NCI-H1436 (cell line): ENCODE data around the gene SIL1.
"Not testable (repeated sequence)": the region's sequence is repeated elsewhere in the genome, so short reads cannot be mapped to it uniquely, and the experiment has no call there.

ENCODE experiments used
- DNase-seq: peaks from one replicate; lab custom pipeline; 2025; lab: John Stamatoyannopoulos, UW

The SIL1 gene

DNA sequence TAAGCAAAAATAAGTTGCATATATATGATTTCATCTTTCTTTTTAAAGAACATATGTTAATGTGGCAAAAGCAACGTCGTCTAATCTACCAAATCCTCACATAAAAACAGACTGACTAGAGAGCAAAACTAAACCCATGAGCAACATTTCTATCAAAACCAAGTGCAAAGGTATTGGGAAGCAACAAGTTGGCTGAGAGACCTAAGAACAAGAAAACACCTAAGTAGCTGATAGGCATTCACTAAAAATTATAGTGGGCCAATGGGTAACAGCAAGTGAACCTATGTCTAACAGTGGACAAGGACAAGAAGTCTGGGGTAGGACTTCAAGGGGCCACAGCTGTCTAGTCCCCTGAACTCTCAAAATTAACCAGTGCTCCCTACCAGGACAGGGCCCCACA, 130.1 kb downstream of the SIL1 start:
- DNase-seq: no peak

GRCh38 chr5:139065306-139065705, 132.9 kb downstream of the SIL1 start:
- no peak for DNase-seq

DNA sequence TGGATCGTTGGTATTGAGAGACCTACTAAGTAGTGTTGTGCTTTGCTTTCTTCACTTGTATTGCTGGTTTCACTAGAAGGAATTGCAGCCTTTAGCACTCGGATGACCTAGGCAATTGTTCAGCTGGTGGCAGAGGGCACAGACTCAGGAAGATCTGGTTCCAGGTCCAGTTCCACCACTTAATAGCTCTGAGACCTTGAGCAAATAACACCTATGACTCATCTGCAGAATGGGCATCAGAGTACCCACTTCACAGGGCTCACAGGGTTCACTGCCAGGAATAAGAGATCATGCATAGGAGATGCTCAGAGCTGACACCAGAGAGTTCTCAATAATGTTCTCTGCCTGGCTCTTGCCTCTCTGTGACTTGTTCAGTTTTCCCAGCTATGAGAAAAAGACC, 133.6 kb downstream of the SIL1 start:
- no peak for DNase-seq

DNA sequence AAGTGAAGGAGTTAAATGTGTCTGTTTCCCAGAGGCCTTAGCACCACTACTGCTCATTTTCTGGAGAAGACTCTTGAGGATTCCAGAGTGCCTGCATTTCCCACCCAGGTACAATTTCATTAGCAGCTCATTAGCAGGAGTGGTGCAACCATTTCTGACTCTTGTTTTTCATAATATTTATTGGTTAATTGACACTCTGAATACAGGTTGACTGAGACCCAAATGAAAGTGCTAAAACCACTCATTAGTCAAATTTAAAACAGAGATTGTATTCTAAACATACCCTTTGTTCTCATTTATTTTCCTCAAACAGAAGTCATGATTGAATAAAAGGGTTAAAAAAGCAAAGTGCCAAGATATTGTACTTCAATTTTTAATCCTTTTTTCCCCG, 134.5 kb downstream of the SIL1 start:
- DNase-seq: peak; percentile 22

GRCh38 chr5:139062910-139063663, 135.1 kb downstream of the SIL1 start:
- DNase-seq: no peak

DNA sequence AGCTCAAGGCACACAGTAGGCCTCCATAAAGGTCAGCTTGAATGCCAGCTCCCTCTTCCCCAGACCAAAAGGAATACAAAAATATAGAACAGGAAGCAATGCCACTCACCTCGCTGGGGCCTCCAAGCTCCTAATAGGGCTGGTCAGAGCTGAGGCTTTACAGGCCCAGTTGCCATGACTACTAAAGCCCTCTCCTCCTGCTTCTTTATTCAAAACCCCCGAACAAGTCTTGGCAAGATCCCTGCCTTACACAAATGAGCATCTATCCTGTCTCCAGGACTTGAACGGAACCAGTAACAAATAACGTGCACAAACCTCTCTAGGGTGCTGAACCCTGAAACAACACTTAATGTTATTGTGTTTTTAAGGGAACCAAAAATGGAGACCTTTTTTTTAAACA, 136.3 kb downstream of the SIL1 start:
- DNase-seq: peak; percentile 53

- no peak for DNase-seq
Measured at GRCh38 chr5:139061274-139061673, 136.9 kb downstream of the SIL1 start.

DNA sequence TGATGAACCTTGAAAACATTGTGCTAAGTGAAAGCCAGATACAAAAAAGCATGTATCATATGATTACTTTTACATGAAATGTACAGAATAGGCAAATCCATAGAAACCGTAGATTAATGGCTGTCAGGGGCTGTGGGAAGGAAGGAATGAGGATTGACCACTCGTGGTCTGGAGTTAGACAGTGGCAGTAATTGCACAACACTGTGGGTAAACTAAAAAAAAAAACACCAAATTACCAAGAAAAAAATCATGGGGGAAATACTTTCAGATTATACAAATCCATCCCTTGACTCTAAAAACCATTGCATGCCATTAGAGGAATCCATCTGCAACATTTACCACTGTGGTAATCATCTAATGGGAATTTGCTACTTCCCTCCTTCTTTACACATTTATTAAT, 140.0 kb downstream of the SIL1 start:
- no peak for DNase-seq

DNA sequence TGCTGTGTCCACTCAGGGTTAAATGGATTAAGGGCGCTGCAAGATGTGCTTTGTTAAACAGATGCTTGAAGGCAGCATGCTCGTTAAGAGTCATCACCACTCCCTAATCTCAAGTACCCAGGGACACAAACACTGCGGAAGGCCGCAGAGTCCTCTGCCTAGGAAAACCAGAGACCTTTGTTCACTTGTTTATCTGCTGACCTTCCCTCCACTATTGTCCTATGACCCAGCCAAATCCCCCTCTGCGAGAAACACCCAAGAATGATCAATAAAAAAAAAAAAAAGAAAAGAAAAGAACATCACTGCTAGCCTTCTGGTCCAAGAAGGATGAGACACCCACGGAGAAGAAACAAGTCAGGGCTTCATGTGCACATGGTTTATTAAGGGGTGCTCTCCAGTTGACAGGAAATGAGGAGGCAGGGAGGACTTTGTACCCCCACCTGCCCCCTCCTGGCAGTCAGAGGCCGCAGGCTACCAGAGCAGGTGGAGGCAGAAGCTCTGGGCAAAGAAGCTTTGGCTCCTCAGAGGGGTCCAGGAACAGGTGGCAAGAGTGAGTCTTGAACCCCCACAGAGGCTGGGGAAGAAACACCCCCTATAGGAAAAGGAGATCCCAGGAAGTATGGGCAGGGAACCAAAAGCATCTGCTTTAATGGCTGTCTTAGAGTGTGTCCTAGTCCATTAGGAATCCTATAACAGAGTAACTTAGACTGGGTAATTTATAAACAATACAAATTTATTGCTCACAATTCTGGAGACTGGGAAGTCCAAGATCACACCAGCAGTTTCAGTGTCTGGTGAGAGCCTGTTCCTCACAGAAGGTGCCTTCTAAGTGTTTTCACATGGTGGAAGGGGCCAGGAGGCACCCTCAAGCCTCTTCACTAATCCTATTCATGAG, 140.9 kb downstream of the SIL1 start:
- not testable (repeated sequence) for DNase-seq

- DNase-seq: no peak
Measured at GRCh38 chr5:139052975-139053374, 145.2 kb downstream of the SIL1 start.

GRCh38 chr5:139051392-139051791, 146.8 kb downstream of the SIL1 start:
- DNase-seq: no peak

DNA sequence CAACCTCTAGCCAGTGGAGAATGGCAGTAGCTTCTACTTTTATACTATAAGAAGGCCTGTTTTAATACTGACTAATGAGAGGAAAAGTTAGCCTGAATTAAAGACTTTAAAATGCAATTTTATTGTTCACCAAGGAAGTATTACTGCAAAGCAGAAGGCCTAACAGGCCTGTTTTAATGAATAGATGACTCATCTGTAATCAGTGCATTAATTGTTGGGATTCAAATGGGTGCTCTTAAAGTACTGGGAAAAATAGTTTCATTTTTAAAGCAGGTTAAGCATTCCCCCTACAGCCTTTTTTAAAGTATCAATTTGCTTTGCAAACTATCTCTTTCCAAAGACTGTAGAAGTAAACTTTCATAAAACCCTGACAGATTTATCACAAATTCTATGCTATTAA, 147.7 kb downstream of the SIL1 start:
- no peak for DNase-seq

GRCh38 chr5:139049780-139050179, 148.4 kb downstream of the SIL1 start:
- DNase-seq: no peak

DNA sequence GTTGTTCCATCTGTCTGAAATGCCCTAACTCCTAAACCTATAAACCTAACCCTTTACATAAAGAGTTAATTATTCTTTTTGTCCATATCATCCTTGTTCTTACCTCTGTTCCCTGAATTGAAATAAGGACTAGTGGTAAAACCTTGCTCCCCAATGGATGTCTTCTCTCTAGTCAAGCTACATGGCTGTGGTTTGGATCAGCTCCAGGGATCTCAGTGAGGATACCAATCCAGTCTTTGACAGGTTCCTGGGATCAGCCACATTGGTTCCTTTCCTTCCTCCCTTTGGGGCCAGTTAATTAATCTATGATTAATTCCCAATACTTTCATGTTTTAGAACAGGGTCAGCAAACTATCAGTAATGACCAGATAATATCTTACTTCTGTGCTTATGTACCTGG, 151.6 kb downstream of the SIL1 start:
- no peak for DNase-seq

DNA sequence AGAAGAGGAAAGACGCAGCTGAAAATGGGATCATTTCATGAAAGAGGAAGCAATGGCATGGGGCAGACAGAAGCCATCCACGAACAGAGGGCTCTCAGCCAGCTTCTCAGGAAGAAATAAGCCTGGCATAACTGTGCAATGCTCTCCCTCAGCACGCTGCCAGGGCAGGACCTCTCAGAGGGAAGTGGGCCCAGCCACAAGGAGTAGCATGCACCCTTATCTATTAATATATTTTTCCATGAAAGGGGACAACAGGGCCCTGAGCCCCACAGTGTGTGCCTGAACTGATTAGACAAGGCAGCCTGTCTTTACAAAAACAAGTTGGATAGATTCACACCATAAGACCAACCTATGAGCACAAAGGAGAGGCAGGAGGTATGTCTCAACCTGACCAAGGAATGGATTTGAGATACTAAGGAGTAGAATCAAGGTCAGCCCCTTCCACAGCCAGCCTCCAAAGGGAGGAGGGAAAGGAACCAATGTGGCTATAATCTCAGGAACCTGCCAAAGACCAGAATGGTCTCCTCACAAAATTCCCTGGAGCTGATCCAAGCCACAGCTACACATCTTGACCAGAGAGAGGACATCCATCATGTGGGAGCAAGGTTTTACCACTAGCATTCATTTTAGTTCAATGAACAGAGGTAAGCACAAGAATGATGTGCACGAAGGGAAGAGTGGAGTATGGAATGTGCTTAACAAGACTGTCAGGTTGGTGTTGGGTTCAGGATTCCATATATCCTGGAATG, 154.8 kb downstream of the SIL1 start:
- no peak for DNase-seq

DNA sequence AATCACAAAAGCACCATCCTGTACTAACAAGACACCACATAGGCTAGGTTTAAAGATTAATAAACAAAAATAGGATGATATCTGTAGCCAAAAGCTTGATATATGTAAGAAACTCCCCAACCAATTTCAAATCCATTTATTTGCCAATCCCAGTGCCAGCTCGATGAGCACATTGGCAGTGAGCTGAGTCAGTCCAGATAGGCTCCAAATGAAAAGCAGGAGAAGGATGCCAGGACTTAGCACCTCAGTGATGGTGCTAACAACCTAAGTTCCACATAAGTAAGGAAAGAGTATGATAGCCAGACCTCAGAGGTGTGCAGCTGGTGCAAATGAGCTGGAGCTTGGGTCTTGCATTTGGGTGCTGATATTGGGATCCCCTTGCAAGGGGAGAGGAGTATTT, 158.1 kb downstream of the SIL1 start:
- no peak for DNase-seq

DNA sequence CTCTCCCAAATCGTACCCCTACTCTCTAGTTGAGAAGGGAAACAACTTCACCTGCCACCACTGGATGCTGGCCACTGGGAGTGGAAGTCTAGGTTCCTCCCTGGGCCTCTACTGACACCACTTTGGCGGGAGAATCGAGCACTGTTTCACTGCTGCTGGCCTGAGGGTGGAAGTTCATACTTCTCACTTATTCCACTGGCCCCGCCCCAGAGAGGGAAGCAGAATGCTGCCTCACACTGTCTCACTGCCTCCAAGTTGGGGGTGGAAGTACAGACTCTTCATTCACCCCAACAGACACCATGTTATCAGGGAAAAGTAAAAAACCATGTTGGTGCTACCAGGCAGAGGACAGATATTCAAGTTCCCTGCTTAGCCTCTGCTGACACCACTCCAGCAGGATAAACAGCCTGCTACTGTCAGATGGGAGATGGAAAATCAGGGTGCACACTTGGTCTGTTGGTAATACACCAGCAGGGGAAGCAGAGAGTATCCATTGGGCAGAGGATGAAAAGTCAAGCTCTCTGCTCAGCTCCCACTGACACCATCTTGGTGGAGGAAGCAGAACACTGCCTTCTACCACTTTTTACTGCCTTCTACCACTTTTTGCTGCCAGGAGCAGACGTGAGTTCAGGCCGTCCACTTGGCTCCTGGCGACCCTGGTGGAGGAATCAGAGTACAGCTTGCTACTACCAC, 159.4 kb downstream of the SIL1 start:
- DNase-seq: no peak

DNA sequence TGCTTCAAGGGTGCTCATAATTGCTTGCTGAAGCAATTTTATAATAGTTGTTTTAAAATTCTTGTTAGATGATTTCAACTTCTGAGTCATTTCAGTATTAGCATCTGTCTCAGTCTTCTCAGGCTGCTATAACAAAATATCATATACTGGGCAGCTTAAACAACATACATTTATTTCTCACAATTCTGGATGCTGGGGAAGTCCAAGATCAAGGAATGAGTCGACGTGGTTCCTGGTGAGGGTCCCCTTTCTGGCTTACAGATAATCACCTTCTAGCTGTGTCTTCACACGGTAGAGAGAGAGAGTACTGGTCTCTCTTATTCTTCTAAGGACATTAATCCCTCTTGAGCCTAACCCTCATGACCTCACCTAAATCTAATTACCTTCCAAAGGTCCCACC, 160.4 kb downstream of the SIL1 start:
- no peak for DNase-seq

DNA sequence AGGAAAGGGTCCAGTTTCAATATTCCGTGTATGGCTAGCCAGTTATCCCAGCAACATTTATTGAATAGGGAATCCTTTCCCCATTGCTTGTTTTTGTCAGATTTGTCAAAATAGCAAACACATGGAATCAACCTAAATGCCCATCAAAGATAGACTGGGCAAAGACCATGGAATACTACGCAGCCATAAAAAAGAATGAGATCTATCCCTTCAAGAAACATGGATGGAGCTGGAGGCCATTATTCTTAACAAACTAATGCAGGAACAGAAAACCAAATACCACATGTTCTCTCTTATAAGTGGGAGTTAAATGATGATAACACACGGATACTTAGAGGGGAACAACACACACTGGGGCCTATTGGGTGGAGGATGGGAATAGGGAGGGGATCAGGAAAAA, 161.8 kb downstream of the SIL1 start:
- DNase-seq: not testable (repeated sequence)

- no peak for DNase-seq
Measured at GRCh38 chr5:139027150-139027549, 171.0 kb downstream of the SIL1 start.

- no peak for DNase-seq
Measured at GRCh38 chr5:139025651-139026050, 172.5 kb downstream of the SIL1 start.

GRCh38 chr5:139023286-139023685, 174.9 kb downstream of the SIL1 start:
- no peak for DNase-seq
